ENCODE data around the gene CYTH1.

DNA sequence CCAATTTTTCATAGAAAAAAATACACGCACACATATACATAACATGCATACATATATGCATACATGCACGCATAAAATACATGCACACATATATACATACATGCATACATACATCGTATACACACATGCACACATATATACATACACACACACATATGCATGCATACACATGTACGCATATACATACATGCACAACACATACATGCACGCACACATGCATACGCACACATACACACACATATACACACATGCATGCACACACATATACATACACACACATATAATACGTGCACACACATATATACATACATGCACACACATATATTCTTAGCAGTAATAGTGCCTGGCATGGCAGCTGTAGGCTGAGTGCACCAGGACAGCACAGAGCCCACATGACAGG, 33.6 kb upstream of the CYTH1 start:
- no peak for TF ChIP-seq CTCF (IDR thresholded peaks at IDR 0.05 in 8 of 11, conservative IDR thresholded peaks at IDR 0.05 in 3 of 11)
- TF ChIP-seq POLR2AphosphoS5 (IDR thresholded peaks at IDR 0.05), result no peak
- no peak for TF ChIP-seq POLR2A (IDR thresholded peaks at IDR 0.05)

Measured in spleen (tissue), 7 donors.